Tibial nerve (tissue), 4 donors: Measurements from ENCODE around the gene PLD2. TPM values are rescaled to one million over a fixed set of nuclear protein-coding genes. Genes with fewer than 3 reads are reported as not detected.

Experiments
- DNase-seq, 2 donors: peaks; one replicate each; pipeline ENCODE4 v3.0.0-alpha.2; 2019; ENCODE audit warnings: low spot score in 2 of 2
- H3K27ac ChIP-seq, 4 donors: fragments of 200-600 bp; sonication (generic) in 3 of 4; one replicate each; pipeline ENCODE4 v1.5.1; 2017 to 2019; ENCODE audit warnings: mild to moderate bottlenecking in 1 of 4
- H3K27me3 ChIP-seq, 2 donors: fragments of 200-600 bp; sonication (generic) in 1 of 2; one replicate each; pipeline versions ENCODE4 v1.5.1 to v1.6.0; 2017 to 2019
- H3K36me3 ChIP-seq, 3 donors: fragments of 200-600 bp; sonication (generic); one replicate each; pipeline ENCODE4 v1.5.1; 2018 to 2019
- H3K4me1 ChIP-seq, 4 donors: fragments of 200-600 bp; sonication (generic) in 3 of 4; one replicate each; pipeline ENCODE4 v1.5.1; 2017 to 2019
- H3K4me3 ChIP-seq, 4 donors: fragments of 200-600 bp; sonication (generic) in 3 of 4; one replicate each; pipeline ENCODE4 v1.5.1; 2017 to 2019; ENCODE audit warnings: mild to moderate bottlenecking in 1 of 4, moderate library complexity in 1 of 4
- H3K9me3 ChIP-seq, 4 donors: fragments of 200-600 bp; sonication (generic) in 3 of 4; one replicate each; pipeline ENCODE4 v1.5.1; 2017 to 2019
- EP300 ChIP-seq, 2 donors: sonication (generic); formaldehyde crosslinking; IDR thresholded peaks; one replicate each; pipeline ENCODE4 v1.6.1; 2017; ENCODE audit warnings: antibody characterized with exemption in 2 of 2, mild to moderate bottlenecking in 1 of 2
- POLR2A ChIP-seq, 2 donors: fragments of 450-650 bp; IDR thresholded peaks; one replicate each; pipeline ENCODE4 v1.6.1; 2017; ENCODE audit warnings: antibody characterized with exemption in 2 of 2, mild to moderate bottlenecking in 2 of 2, moderate library complexity in 2 of 2
- WGBS, 2 donors: methylation state at CpG; one replicate each; pipeline ENCODE4 v1.1.5; 2018; 5-methylcytosine and 5-hydroxymethylcytosine counted together
- total RNA-seq, 4 donors: library from RNA; depleted of rRNA; stranded (reverse); fragments of >200 nt; gene quantifications; one replicate each; pipeline ENCODE4 v1.1.0, GENCODE V29; 2016
- TF ChIP-seq, protein P1 (sequence below), 5 experiments: fragments of 200-600 bp in 3 of 5; fragments of 450-650 bp in 2 of 5; sonication (generic) in 3 of 5; IDR thresholded peaks; one replicate each; pipeline ENCODE4 v1.5.1; 2016 to 2019; ENCODE audit warnings: antibody characterized with exemption in 5 of 5, mild to moderate bottlenecking in 3 of 5, moderate library complexity in 2 of 5

The PLD2 gene
- total RNA-seq, 4 donors from 2014 or later = 17.2 to 63.0 (median 30.1) TPM

DNA sequence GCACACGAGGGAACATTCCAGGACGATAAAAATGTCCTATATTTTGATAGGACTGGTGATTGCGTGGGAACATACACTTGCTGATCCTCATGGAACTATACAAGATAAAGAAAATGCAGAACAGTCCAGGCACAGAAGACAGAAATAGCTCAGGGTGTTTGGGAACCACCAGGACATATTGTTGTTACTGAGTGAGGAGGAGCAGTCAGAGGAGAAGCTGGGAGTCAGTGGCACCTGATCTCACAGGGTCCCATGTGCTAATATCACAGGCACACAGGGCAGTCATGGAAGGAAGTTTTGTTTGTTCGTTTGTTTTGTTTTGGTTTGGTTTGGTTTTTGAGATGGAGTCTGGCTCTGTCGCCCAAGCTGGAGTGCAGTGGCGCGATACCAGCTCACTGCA, 5.7 kb downstream of the PLD2 start:
- H3K36me3 ChIP-seq = peaks cover 0 to 69% (median 6%) of the 10 kb centered on the region in 3 donors
- H3K4me3 ChIP-seq = no peak overlapping the region
- H3K4me1 ChIP-seq = peaks cover 0 to 13% (median 6%) of the 10 kb centered on the region in 4 donors
- 86 to 89% methylated on average over 7 of the region's 7 CpGs for WGBS, 2 donors
- H3K9me3 ChIP-seq = no peaks in the 10 kb centered on the region
- no peak overlapping the region for H3K27ac ChIP-seq
- no peak for TF ChIP-seq EP300 (IDR thresholded peaks at IDR 0.05)
- TF ChIP-seq, protein P1, sequence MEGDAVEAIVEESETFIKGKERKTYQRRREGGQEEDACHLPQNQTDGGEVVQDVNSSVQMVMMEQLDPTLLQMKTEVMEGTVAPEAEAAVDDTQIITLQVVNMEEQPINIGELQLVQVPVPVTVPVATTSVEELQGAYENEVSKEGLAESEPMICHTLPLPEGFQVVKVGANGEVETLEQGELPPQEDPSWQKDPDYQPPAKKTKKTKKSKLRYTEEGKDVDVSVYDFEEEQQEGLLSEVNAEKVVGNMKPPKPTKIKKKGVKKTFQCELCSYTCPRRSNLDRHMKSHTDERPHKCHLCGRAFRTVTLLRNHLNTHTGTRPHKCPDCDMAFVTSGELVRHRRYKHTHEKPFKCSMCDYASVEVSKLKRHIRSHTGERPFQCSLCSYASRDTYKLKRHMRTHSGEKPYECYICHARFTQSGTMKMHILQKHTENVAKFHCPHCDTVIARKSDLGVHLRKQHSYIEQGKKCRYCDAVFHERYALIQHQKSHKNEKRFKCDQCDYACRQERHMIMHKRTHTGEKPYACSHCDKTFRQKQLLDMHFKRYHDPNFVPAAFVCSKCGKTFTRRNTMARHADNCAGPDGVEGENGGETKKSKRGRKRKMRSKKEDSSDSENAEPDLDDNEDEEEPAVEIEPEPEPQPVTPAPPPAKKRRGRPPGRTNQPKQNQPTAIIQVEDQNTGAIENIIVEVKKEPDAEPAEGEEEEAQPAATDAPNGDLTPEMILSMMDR (IDR thresholded peaks at IDR 0.05) = no peak
- no peak for TF ChIP-seq POLR2A (IDR thresholded peaks at IDR 0.05)
- no peaks in the 10 kb centered on the region for H3K27me3 ChIP-seq
- no peak for DNase-seq

DNA sequence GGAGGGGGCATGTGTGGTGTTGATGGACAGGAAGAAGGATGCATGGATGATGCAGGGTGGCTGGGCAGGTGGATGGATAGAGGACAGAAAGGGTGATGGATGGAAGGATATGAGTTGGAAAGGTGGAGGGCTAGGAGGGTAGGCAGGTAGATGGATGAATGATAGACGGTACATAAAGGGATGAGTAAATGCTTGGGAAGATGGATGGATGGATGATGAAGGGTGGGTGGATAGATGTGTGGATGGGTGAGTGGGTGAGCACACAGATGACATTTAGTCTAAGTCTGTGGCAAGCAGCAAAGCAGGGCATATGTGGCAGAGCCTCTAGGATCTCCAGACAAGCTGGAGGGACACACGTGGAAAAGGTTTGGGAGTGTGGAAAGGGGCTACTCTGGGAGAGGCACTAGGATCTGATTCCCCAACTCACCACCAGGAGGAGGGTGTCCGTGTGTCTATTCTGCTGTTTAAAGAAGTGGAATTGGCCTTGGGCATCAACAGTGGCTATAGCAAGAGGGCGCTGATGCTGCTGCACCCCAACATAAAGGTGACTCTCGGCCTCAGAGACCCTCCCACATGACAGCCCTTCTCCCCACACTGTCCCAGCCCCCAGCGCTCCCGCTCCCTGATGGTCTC, 8.2 kb downstream of the PLD2 start:
- Histone ChIP-seq H3K9me3 (no peaks in the 10 kb centered on the region), H3K4me3 (no peak overlapping the region), H3K27me3 (no peaks in the 10 kb centered on the region), H3K27ac (no peak overlapping the region), H3K36me3 (peaks cover 0 to 78% (median 6%) of the 10 kb centered on the region in 3 donors), H3K4me1 (no peaks in the 10 kb centered on the region)
- 71 to 78% methylated on average over 7 of the region's 7 CpGs for WGBS, 2 donors
- TF ChIP-seq, protein P1 (IDR thresholded peaks at IDR 0.05) = no peak
- TF ChIP-seq POLR2A (IDR thresholded peaks at IDR 0.05) = no peak
- no peak for TF ChIP-seq EP300 (IDR thresholded peaks at IDR 0.05)
- DNase-seq = no peak

DNA sequence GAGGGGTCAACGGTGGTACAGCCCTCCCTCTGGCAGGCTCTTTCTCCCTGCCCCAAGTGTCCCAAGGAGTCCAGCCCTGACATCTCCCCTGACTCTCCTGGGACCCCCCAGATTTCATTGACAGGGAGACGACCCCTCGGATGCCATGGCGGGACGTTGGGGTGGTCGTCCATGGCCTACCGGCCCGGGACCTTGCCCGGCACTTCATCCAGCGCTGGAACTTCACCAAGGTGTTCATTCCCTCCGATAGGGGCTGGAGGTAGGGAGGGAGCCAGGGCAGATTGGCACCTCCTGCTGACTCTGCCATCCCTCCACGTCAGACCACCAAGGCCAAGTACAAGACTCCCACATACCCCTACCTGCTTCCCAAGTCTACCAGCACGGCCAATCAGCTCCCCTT, 9.9 kb downstream of the PLD2 start:
- 86 to 95% methylated on average over 13 of the region's 13 CpGs for WGBS, 2 donors
- no peak for DNase-seq

DNA sequence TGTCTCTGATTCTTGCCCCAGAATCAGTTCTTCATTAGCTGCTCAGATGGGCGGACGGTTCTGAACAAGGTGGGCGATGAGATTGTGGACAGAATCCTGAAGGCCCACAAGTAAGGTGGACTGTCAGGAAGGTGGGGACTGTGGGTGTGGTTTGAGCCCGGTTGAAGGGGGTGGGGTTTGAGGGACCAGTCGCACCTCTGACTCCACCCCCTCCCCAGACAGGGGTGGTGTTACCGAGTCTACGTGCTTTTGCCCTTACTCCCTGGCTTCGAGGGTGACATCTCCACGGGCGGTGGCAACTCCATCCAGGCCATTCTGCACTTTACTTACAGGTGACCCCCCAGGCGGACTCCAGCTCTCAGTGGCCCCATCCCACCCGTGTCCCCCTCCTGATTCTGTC, 11.3 kb downstream of the PLD2 start:
- Histone ChIP-seq H3K36me3 (peaks cover 0 to 92% (median 6%) of the 10 kb centered on the region in 3 donors), H3K9me3 (no peaks in the 10 kb centered on the region), H3K27me3 (no peaks in the 10 kb centered on the region), H3K4me1 (no peaks in the 10 kb centered on the region), H3K27ac (no peak overlapping the region), H3K4me3 (no peak overlapping the region)
- 75 to 76% methylated on average over 12 of the region's 12 CpGs for WGBS, 2 donors
- DNase-seq = no peak
- no peak for TF ChIP-seq POLR2A (IDR thresholded peaks at IDR 0.05)
- TF ChIP-seq, protein P1 (IDR thresholded peaks at IDR 0.05) = no peak

More for the DNA sequence above, 9.9 kb downstream of the PLD2 start:
- Histone ChIP-seq H3K36me3 (peaks cover 0 to 79% (median 6%) of the 10 kb centered on the region in 3 donors), H3K27ac (no peak overlapping the region), H3K27me3 (no peaks in the 10 kb centered on the region), H3K4me3 (no peak overlapping the region), H3K4me1 (no peaks in the 10 kb centered on the region), H3K9me3 (no peaks in the 10 kb centered on the region)
- TF ChIP-seq, protein P1 (IDR thresholded peaks at IDR 0.05) = no peak
- no peak for TF ChIP-seq EP300 (IDR thresholded peaks at IDR 0.05)
- TF ChIP-seq POLR2A (IDR thresholded peaks at IDR 0.05) = no peak

DNA sequence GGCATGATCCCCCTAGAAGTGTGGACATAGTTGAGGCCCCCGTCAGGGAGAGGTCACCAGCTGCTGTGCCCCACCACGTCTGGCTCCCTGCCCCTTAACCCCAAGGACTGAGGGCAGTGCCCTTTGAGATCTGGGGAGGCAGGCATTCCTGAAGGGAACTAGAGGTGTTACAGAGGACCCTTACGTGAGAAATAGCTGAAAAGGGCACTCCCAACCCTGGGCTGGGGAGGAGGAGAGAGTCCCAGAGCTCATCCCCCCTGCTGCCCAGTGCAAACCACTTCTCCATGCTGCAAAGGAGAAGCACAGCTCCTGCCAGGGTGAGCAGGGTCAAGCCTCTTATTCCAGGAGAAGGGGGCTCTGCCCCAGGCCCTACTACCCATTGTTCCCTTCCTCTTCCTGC, 15.9 kb downstream of the PLD2 start:
- 40 to 51% methylated on average over 3 of the region's 3 CpGs for WGBS, 2 donors
- H3K4me1 ChIP-seq = no peaks in the 10 kb centered on the region

More for the DNA sequence above, 15.9 kb downstream of the PLD2 start:
- Histone ChIP-seq H3K36me3 (peaks cover 0 to 62% (median 0%) of the 10 kb centered on the region in 3 donors), H3K27ac (no peak overlapping the region), H3K27me3 (no peaks in the 10 kb centered on the region), H3K4me3 (no peak overlapping the region), H3K9me3 (no peaks in the 10 kb centered on the region)
- DNase-seq = no peak
- TF ChIP-seq, protein P1 (IDR thresholded peaks at IDR 0.05) = no peak
- TF ChIP-seq POLR2A (IDR thresholded peaks at IDR 0.05) (no peak), EP300 (IDR thresholded peaks at IDR 0.05) (no peak)
